ENCODE data around the gene SPSB4. TPM values are rescaled to one million over a fixed set of nuclear protein-coding genes. Genes with fewer than 3 reads are reported as not detected.

SPSB4 gene
- total RNA-seq, result under 1 TPM in 2 of 7 donors, not detected in 5; 0.11 to 0.13 TPM
- under 1 TPM; 0.07 to 0.57 TPM for polyA plus RNA-seq
- long read RNA-seq, donor 1, result 0 reads
- long read RNA-seq, donor 2, partial matches to known transcripts, result 0 of 2 reads
- long read RNA-seq, donor 2, other reads (novel, unspliced or antisense), result 0 of 2 reads
- long read RNA-seq, donor 3, result 0 reads

DNA sequence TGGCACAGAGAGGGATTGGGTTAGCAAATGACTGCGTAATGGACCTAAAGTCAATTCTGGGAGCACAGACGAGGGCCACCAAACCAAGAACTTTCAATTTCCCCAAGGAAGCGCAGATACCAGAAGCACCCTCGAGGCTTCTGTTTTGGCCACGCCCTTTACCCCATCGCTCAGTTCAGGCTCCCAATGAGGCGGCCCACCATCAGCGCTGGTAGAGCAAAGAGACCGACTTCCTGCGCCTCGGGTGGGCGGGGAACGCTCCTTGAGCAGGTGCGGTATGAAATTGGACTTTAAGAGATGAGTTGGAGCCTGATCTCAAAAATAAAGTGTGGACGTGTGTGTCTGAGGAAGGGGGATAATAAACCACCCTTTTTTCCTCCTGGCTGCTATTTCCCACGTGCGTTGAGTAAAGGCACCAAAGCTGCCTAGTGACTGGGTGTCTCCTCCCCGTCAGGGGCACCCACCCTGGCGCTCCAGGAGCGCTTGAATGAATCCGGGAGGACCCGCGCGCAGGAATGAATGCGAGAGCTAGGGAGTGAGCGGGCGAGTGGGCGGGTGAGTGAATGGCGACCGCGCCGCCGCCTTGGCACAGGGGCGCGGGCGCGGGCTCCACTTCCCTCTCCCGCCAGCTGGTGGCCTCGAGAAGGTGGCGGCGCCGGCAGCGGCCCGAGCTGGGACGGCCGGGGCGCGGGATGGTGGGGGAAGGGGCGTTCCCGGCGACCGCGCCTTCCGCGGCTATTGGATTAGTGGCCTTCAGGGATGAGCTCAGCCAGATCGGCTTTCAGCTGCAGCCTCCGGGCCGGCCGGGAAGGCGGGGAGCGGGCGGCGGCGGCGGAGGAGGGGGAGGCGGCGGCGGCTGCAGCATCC lies at the start of gene SPSB4:
TSS of gene SPSB4 (plus strand) at position 772 of the 867 bp plus-strand sequence. CDS start 14,758 bp downstream, outside the sequence.
- no peak for DNase-seq
- TF ChIP-seq EP300 (IDR thresholded peaks at IDR 0.05), result no peak
- TF ChIP-seq POLR2A (IDR thresholded peaks at IDR 0.05), result no peak
- TF ChIP-seq CTCF (IDR thresholded peaks at IDR 0.05), result no peak
- Histone ChIP-seq H3K9me3 (no peaks in the 10 kb centered on the region), H3K27ac (no peak within 1 kb of the TSS), H3K36me3 (no peaks in the 10 kb centered on the region), H3K4me1 (ENCODE audit: insufficient read depth) (peaks cover 1% of the 10 kb centered on the region), H3K27me3 (no peaks in the 10 kb centered on the region), H3K4me3 (peak within 1 kb of the TSS; percentile 24)
- WGBS, 3 donors, result 3 to 7% (median 4%) methylated on average over 37 to 68 of the region's 68 CpGs
- intact Hi-C loops (cut with DNase I), result no loop called here

GRCh38 chr3:141006344-141006743 lies 44.8 kb upstream of the SPSB4 start:
- 93 to 99% (median 95%) methylated on average over 1 of the region's 1 CpG for WGBS, 3 donors
- no peak overlapping the region for H3K4me3 ChIP-seq
- no peak overlapping the region for H3K27ac ChIP-seq
- H3K9me3 ChIP-seq, result no peaks in the 10 kb centered on the region
- no peak for DNase-seq
- intact Hi-C loops (cut with DNase I), result no loop called here
- TF ChIP-seq EP300 (IDR thresholded peaks at IDR 0.05), result no peak
- no peak for TF ChIP-seq POLR2A (IDR thresholded peaks at IDR 0.05)
- TF ChIP-seq CTCF (IDR thresholded peaks at IDR 0.05), result no peak
- H3K36me3 ChIP-seq, result no peaks in the 10 kb centered on the region
- no peaks in the 10 kb centered on the region for H3K4me1 ChIP-seq (ENCODE audit: insufficient read depth)
- H3K27me3 ChIP-seq, result no peaks in the 10 kb centered on the region

DNA sequence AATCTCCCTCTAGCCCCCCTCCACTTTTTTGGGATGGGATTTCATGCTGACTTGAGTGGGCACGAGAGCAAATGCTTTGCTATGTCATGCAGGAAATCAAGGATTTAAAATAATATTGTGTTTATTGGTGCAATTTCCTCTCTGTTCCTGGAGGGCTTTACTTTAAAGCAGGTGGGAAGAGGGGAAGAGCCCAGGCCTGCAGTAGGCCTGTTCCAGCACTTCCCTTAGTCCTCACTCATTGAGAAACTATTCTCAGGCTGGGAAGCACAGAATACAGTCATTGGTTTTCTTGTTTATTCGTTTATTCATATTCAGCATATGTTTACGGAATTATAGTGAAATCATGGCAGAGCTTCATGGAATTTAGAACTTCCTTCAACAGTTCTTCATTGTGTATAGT lies 41.7 kb upstream of the SPSB4 start:
- WGBS, 3 donors, result 61 to 76% (median 75%) methylated on average over 3 of the region's 3 CpGs

More for the DNA sequence above, 41.7 kb upstream of the SPSB4 start:
- Histone ChIP-seq H3K4me1 (ENCODE audit: insufficient read depth) (peaks cover 2% of the 10 kb centered on the region), H3K27ac (no peak overlapping the region), H3K27me3 (no peaks in the 10 kb centered on the region), H3K9me3 (no peaks in the 10 kb centered on the region), H3K36me3 (no peaks in the 10 kb centered on the region), H3K4me3 (no peak overlapping the region)
- TF ChIP-seq POLR2A (IDR thresholded peaks at IDR 0.05) (no peak), CTCF (IDR thresholded peaks at IDR 0.05) (no peak), EP300 (IDR thresholded peaks at IDR 0.05) (no peak)
- intact Hi-C loops (cut with DNase I), result no loop called here
- DNase-seq, result no peak

Data from ovary (tissue), 10 donors.